Nephron (organoid): ENCODE results near the gene SMNDC1.
"Not testable (repeated sequence)": the region's sequence is repeated elsewhere in the genome, so short reads cannot be mapped to it uniquely, and the experiment has no call there.

Source experiments
- H3K27ac Mint-ChIP-seq, 3 experiments: 2 replicates each; pipeline ENCODE4 v1.8.0; 2020; ENCODE audit warnings: mixed read lengths in 3 of 3, mild to moderate bottlenecking in 2 of 3, moderate library complexity in 1 of 3
- H3K27me3 Mint-ChIP-seq: 2 replicates; pipeline ENCODE4 v1.8.0; 2021; ENCODE audit warnings: low read depth, mild to moderate bottlenecking, moderate library complexity, mixed read lengths
- H3K36me3 Mint-ChIP-seq: 2 replicates; pipeline ENCODE4 v1.8.0; 2020; ENCODE audit warnings: low read depth, mixed read lengths
- H3K4me1 Mint-ChIP-seq: 2 replicates; pipeline ENCODE4 v1.8.0; 2020; ENCODE audit warnings: mixed read lengths
- H3K4me3 Mint-ChIP-seq, 3 experiments: 2 replicates each; pipeline ENCODE4 v1.8.0; 2020; ENCODE audit warnings: mild to moderate bottlenecking in 3 of 3, mixed read lengths in 3 of 3, moderate library complexity in 2 of 3
- H3K9me3 Mint-ChIP-seq: 2 replicates; pipeline ENCODE4 v1.8.0; 2020; ENCODE audit warnings: mixed read lengths
- TF ChIP-seq, protein P1 (sequence below), 3 experiments: fragments of 200-600 bp; sonication (generic); IDR thresholded peaks; one replicate each; pipeline ENCODE4 v1.5.0; 2021; ENCODE audit warnings: antibody characterized with exemption in 3 of 3; ENCODE audit not compliant: unreplicated experiment in 3 of 3

The SMNDC1 gene

DNA sequence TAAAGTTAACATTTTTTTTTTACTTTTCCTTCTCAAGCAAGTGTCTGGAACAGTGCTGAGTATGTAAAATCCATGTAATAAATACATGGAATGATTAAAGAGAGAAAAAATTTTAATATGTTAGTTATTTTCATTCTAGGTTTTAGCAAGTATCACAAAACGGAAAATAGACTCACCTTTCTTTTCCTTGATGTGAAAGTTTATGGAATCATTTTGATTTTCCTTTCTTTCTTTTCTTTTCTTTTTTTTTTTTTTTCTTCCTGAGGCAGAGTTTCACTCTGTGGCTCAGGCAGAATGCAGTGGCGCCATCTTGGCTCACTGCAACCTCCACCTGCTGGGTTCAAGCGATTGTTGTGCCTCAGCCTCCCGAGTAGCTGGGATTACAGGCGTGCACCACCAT, 28.1 kb downstream of the SMNDC1 start:
- Mint-ChIP-seq H3K36me3 (peaks cover 16% of the 10 kb centered on the region), H3K27me3 (no peaks in the 10 kb centered on the region), H3K4me3 (no peak overlapping the region), H3K4me1 (peaks cover 20% of the 10 kb centered on the region), H3K27ac (no peak overlapping the region), H3K9me3 (no peaks in the 10 kb centered on the region)
- TF ChIP-seq, protein P1, sequence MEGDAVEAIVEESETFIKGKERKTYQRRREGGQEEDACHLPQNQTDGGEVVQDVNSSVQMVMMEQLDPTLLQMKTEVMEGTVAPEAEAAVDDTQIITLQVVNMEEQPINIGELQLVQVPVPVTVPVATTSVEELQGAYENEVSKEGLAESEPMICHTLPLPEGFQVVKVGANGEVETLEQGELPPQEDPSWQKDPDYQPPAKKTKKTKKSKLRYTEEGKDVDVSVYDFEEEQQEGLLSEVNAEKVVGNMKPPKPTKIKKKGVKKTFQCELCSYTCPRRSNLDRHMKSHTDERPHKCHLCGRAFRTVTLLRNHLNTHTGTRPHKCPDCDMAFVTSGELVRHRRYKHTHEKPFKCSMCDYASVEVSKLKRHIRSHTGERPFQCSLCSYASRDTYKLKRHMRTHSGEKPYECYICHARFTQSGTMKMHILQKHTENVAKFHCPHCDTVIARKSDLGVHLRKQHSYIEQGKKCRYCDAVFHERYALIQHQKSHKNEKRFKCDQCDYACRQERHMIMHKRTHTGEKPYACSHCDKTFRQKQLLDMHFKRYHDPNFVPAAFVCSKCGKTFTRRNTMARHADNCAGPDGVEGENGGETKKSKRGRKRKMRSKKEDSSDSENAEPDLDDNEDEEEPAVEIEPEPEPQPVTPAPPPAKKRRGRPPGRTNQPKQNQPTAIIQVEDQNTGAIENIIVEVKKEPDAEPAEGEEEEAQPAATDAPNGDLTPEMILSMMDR (IDR thresholded peaks at IDR 0.05; ENCODE audit: unreplicated experiment in 3 of 3): no peak

DNA sequence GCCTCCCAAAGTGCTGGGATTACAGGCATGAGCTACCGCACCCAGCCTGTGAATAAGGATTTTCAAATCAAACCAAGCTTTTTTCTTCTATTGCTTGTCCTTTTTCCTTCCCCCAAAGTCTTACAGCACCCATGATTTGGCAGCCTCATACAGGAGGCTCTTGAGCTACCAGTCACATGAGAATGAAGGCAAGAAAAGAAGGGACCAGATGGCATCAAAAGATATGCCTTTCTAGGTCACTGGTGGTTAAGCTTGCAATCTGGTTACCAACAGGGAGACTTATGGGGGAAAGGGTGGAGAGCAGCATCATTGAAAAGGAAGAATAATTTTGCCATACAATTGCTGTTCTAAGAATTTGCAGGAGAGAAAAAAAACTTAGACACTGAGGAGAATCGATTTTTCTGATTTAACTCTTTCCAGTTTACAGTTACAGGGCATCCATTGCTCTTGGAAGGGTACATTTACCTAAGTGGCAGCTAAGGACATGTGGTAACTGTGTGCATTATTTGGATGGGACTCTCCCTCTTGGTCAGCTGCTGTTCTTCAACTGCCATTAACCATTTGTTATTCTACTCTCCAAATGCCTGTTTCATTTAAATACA, 29.5 kb downstream of the SMNDC1 start:
- TF ChIP-seq, protein P1 (IDR thresholded peaks at IDR 0.05; ENCODE audit: unreplicated experiment in 3 of 3): no peak
- Mint-ChIP-seq H3K36me3 (peaks cover 5% of the 10 kb centered on the region), H3K27ac (no peak overlapping the region), H3K27me3 (no peaks in the 10 kb centered on the region), H3K4me3 (no peak overlapping the region), H3K9me3 (no peaks in the 10 kb centered on the region), H3K4me1 (peaks cover 20% of the 10 kb centered on the region)

DNA sequence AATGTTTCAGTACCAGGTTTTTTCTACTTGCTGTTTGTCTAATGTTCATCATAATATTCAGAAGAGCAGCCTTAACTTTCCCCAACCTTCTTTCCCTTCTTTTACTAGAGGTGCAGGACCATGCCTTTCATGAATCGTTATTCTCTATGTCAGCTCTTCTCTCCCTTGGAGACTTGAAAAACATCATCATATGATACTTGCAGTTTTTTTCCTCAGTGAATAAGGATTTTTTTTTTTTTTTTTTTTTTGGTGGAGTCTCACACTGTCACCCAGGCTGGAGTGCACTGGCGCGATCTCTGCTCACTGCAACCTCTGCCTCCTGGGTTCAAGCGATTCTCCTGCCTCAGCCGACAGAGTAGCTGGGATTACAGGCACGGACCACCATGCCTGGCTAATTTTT, 30.1 kb downstream of the SMNDC1 start:
- H3K36me3 Mint-ChIP-seq: peaks cover 3% of the 10 kb centered on the region
- no peaks in the 10 kb centered on the region for H3K27me3 Mint-ChIP-seq
- no peak overlapping the region for H3K27ac Mint-ChIP-seq
- H3K9me3 Mint-ChIP-seq: no peaks in the 10 kb centered on the region
- TF ChIP-seq, protein P1 (IDR thresholded peaks at IDR 0.05; ENCODE audit: unreplicated experiment in 3 of 3): no peak
- peaks cover 25% of the 10 kb centered on the region for H3K4me1 Mint-ChIP-seq
- H3K4me3 Mint-ChIP-seq: no peak overlapping the region

DNA sequence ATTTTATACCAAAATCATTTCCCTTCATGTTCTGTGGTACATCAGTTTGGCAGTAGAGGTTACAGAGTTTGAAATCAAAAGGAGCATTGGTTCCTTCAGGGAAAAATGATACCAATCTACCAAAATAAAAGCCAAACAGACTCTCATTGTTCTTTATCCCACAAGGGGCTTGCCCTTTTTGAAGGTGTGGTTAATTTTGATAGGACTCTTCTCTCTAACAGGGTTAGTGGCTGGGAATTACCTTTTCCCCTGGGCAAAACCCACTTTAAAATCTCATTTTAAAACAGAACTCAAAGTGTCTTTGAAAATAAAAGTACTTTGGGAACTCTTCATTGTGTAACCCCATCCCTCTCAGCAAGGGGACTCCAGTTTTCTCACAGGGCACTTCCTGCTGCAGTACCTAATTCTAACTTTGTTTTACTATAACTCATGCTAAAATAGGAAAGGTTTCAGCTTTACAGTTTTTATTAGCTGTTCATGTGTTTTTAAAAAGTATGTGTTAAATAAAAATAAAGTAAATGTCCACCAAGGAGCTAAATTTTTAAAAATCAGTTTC, 30.6 kb downstream of the SMNDC1 start:
- TF ChIP-seq, protein P1 (IDR thresholded peaks at IDR 0.05; ENCODE audit: unreplicated experiment in 3 of 3): no peak
- Mint-ChIP-seq H3K27ac (peak overlapping the region in 2 of 3 experiments; percentile 1 to 8), H3K4me3 (no peak overlapping the region), H3K9me3 (no peaks in the 10 kb centered on the region), H3K36me3 (no peaks in the 10 kb centered on the region), H3K4me1 (peaks cover 26% of the 10 kb centered on the region), H3K27me3 (no peaks in the 10 kb centered on the region)

DNA sequence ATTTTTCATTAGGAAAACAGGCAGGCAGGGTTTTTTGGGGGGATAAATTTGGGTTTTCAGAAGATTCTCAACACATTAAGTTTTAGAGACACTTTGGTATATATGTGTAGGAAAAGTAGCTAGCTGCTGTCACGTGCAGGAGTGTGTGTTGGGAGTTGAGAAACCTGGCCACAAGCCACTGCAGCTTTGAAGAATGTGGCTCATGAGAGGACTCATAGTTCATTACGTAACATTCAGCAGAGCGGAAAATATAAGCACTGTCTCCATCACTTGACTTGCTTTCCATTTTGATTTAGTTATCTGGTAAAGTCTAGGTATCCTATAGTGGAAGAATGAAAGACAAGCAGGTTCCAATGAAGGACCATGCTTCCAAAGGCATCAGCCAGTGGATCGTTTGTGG, 31.2 kb downstream of the SMNDC1 start:
- Mint-ChIP-seq H3K4me3 (no peak overlapping the region), H3K9me3 (no peaks in the 10 kb centered on the region), H3K36me3 (no peaks in the 10 kb centered on the region), H3K27me3 (no peaks in the 10 kb centered on the region), H3K27ac (peak overlapping the region in 2 of 3 experiments; percentile 1 to 8), H3K4me1 (peaks cover 32% of the 10 kb centered on the region)
- TF ChIP-seq, protein P1 (IDR thresholded peaks at IDR 0.05; ENCODE audit: unreplicated experiment in 3 of 3): no peak

DNA sequence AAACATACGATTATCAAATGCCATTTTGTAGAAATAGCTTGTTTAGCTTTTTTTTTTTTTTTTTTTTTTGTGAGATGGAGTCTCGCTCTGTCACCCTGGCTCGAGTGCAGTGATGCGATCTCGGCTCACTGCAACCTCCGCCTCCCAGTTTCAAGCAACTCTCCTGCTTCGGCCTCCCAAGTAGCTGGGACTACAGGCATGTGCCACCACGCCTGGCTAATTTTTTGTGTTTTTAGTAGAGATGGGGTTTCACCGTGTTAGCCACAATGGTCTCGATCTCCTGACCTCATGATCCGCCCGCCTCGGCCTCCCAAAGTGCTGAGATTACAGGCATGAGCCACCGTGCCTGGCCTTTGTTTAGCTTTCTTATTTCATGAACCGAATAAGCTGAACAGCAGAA, 31.7 kb downstream of the SMNDC1 start:
- not testable (repeated sequence) for H3K27me3 Mint-ChIP-seq, H3K9me3 Mint-ChIP-seq, H3K4me3 Mint-ChIP-seq, H3K36me3 Mint-ChIP-seq
- Mint-ChIP-seq H3K4me1 (peaks cover 34% of the 10 kb centered on the region), H3K27ac (peak overlapping the region in 2 of 3 experiments; percentile 1 to 8)
